Measurements from ENCODE around the gene CDK19. TPM values are rescaled to one million over a fixed set of nuclear protein-coding genes. Genes with fewer than 3 reads are reported as not detected.

The CDK19 gene
- total RNA-seq, 1 donor from 2014 or later = 21.8 TPM

GRCh38 chr6:110617057-110617456 is 198.2 kb downstream of the CDK19 start:
- no peaks in the 10 kb centered on the region for H3K27me3 ChIP-seq (ENCODE audit: insufficient read depth, low read length)
- TF ChIP-seq EZH2 (IDR thresholded peaks at IDR 0.05; ENCODE audit: insufficient read depth, low read length) (no peak), CTCF (IDR thresholded peaks at IDR 0.05; ENCODE audit: insufficient read depth, low read depth, low read length) (no peak)
- DNase-seq (ENCODE audit: low read depth) = no peak
- Mint-ChIP-seq H3K36me3 (ENCODE audit: low read depth, unreplicated experiment) (peaks cover 6% of the 10 kb centered on the region), H3K27ac (ENCODE audit: unreplicated experiment) (no peak overlapping the region), H3K4me1 (ENCODE audit: low read depth, unreplicated experiment) (peaks cover 5% of the 10 kb centered on the region), H3K9me3 (ENCODE audit: unreplicated experiment) (no peaks in the 10 kb centered on the region), H3K4me3 (ENCODE audit: unreplicated experiment) (no peak overlapping the region), H3K27me3 (ENCODE audit: low read depth, unreplicated experiment) (no peaks in the 10 kb centered on the region)
- H2AFZ ChIP-seq (ENCODE audit: low read depth, low read length) = no peak overlapping the region
- H3K4me1 ChIP-seq (ENCODE audit: insufficient read depth, low read length) = no peaks in the 10 kb centered on the region
- no peak overlapping the region for H3K4me3 ChIP-seq (ENCODE audit: insufficient read depth, low read depth, low read length)
- no peak overlapping the region for H3K4me2 ChIP-seq (ENCODE audit: low read length)
- H3K27ac ChIP-seq (ENCODE audit: low read depth, low read length) = no peak overlapping the region
- H3K79me2 ChIP-seq (ENCODE audit: insufficient read depth, low read length) = no peaks in the 10 kb centered on the region
- H3K9ac ChIP-seq (ENCODE audit: low read length) = no peak overlapping the region
- H3K9me3 ChIP-seq (ENCODE audit: insufficient read depth, low read depth, low read length) = no peaks in the 10 kb centered on the region
- no peaks in the 10 kb centered on the region for H3K36me3 ChIP-seq (ENCODE audit: insufficient read depth, low read length)
- H4K20me1 ChIP-seq (ENCODE audit: insufficient read depth, low read length) = no peaks in the 10 kb centered on the region
- FAIRE-seq = no peak

GRCh38 chr6:110615722-110616121 is 199.5 kb downstream of the CDK19 start:
- no peak overlapping the region for H3K4me2 ChIP-seq (ENCODE audit: low read length)
- no peak overlapping the region for H3K4me3 ChIP-seq (ENCODE audit: insufficient read depth, low read depth, low read length)
- Mint-ChIP-seq H3K36me3 (ENCODE audit: low read depth, unreplicated experiment) (peaks cover 5% of the 10 kb centered on the region), H3K9me3 (ENCODE audit: unreplicated experiment) (no peaks in the 10 kb centered on the region), H3K4me3 (ENCODE audit: unreplicated experiment) (no peak overlapping the region), H3K4me1 (ENCODE audit: low read depth, unreplicated experiment) (peaks cover 5% of the 10 kb centered on the region), H3K27ac (ENCODE audit: unreplicated experiment) (no peak overlapping the region), H3K27me3 (ENCODE audit: low read depth, unreplicated experiment) (no peaks in the 10 kb centered on the region)
- H3K9me3 ChIP-seq (ENCODE audit: insufficient read depth, low read depth, low read length) = no peaks in the 10 kb centered on the region
- H4K20me1 ChIP-seq (ENCODE audit: insufficient read depth, low read length) = no peaks in the 10 kb centered on the region
- no peak overlapping the region for H3K9ac ChIP-seq (ENCODE audit: low read length)
- no peak overlapping the region for H2AFZ ChIP-seq (ENCODE audit: low read depth, low read length)
- H3K4me1 ChIP-seq (ENCODE audit: insufficient read depth, low read length) = no peaks in the 10 kb centered on the region
- FAIRE-seq = no peak
- H3K27me3 ChIP-seq (ENCODE audit: insufficient read depth, low read length) = no peaks in the 10 kb centered on the region
- TF ChIP-seq EZH2 (IDR thresholded peaks at IDR 0.05; ENCODE audit: insufficient read depth, low read length) (no peak), CTCF (IDR thresholded peaks at IDR 0.05; ENCODE audit: insufficient read depth, low read depth, low read length) (no peak)
- no peaks in the 10 kb centered on the region for H3K79me2 ChIP-seq (ENCODE audit: insufficient read depth, low read length)
- no peak for DNase-seq (ENCODE audit: low read depth)
- H3K27ac ChIP-seq (ENCODE audit: low read depth, low read length) = no peak overlapping the region
- H3K36me3 ChIP-seq (ENCODE audit: insufficient read depth, low read length) = no peaks in the 10 kb centered on the region

- no peak overlapping the region for H3K27ac Mint-ChIP-seq (ENCODE audit: unreplicated experiment)
- no peak for DNase-seq (ENCODE audit: low read depth)
- H3K9me3 ChIP-seq (ENCODE audit: insufficient read depth, low read depth, low read length) = no peaks in the 10 kb centered on the region
- H2AFZ ChIP-seq (ENCODE audit: low read depth, low read length) = no peak overlapping the region
- no peaks in the 10 kb centered on the region for H3K36me3 ChIP-seq (ENCODE audit: insufficient read depth, low read length)
- no peaks in the 10 kb centered on the region for H3K9me3 Mint-ChIP-seq (ENCODE audit: unreplicated experiment)
- peaks cover 5% of the 10 kb centered on the region for H3K4me1 Mint-ChIP-seq (ENCODE audit: low read depth, unreplicated experiment)
- no peaks in the 10 kb centered on the region for H3K27me3 ChIP-seq (ENCODE audit: insufficient read depth, low read length)
- no peaks in the 10 kb centered on the region for H4K20me1 ChIP-seq (ENCODE audit: insufficient read depth, low read length)
- no peak overlapping the region for H3K9ac ChIP-seq (ENCODE audit: low read length)
- no peak for TF ChIP-seq EZH2 (IDR thresholded peaks at IDR 0.05; ENCODE audit: insufficient read depth, low read length)
- TF ChIP-seq CTCF (IDR thresholded peaks at IDR 0.05; ENCODE audit: insufficient read depth, low read depth, low read length) = no peak
- H3K4me2 ChIP-seq (ENCODE audit: low read length) = no peak overlapping the region
- H3K27me3 Mint-ChIP-seq (ENCODE audit: low read depth, unreplicated experiment) = no peaks in the 10 kb centered on the region
- FAIRE-seq = no peak
- H3K4me1 ChIP-seq (ENCODE audit: insufficient read depth, low read length) = no peaks in the 10 kb centered on the region
- no peak overlapping the region for H3K4me3 ChIP-seq (ENCODE audit: insufficient read depth, low read depth, low read length)
- peaks cover 7% of the 10 kb centered on the region for H3K36me3 Mint-ChIP-seq (ENCODE audit: low read depth, unreplicated experiment)
- H3K27ac ChIP-seq (ENCODE audit: low read depth, low read length) = no peak overlapping the region
- no peaks in the 10 kb centered on the region for H3K79me2 ChIP-seq (ENCODE audit: insufficient read depth, low read length)
- H3K4me3 Mint-ChIP-seq (ENCODE audit: unreplicated experiment) = no peak overlapping the region
These were observed 200.7 kb downstream of the CDK19 start for GRCh38 chr6:110614586-110614985.

All from astrocyte (in vitro differentiated cells and primary cell).